ENCODE measurements around the gene TCAP.

DNA sequence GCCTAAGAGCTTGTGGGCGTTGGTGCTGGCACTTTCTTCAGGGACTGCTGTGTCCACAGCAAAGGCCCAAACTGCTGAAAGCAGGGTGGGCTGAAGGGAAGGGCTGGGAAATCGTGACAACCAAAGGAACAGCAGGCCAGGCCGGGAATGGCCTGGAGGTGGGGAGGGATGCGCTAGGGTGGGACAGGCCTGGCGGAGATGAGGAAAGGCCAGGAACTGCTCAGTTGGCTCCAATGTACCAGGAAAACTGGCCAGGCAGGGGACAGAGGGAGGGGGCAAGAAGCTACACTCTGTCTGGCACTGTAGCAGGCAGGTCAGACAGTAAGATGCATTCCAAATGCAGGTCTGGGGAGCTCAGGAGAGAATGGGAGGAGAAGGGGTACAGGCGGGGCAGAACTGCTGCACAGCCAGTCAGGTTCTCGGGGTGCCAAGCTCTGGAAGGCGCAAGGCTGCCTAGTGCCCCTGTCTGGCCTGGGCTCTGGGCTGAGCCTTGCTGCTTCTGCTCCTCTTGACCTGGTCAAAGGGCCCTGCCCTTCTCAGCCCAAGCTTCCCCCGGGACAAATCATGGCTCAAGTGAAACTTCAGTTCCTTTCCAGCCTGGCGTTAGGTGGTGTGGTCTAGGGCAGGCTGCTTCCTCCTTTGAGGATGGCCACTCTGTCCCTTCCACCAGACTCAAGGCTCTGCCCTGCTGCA is 10.4 kb downstream of the TCAP start:
- TF ChIP-seq, protein P1, sequence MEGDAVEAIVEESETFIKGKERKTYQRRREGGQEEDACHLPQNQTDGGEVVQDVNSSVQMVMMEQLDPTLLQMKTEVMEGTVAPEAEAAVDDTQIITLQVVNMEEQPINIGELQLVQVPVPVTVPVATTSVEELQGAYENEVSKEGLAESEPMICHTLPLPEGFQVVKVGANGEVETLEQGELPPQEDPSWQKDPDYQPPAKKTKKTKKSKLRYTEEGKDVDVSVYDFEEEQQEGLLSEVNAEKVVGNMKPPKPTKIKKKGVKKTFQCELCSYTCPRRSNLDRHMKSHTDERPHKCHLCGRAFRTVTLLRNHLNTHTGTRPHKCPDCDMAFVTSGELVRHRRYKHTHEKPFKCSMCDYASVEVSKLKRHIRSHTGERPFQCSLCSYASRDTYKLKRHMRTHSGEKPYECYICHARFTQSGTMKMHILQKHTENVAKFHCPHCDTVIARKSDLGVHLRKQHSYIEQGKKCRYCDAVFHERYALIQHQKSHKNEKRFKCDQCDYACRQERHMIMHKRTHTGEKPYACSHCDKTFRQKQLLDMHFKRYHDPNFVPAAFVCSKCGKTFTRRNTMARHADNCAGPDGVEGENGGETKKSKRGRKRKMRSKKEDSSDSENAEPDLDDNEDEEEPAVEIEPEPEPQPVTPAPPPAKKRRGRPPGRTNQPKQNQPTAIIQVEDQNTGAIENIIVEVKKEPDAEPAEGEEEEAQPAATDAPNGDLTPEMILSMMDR (optimal IDR thresholded peaks at IDR 0.05 in 1 of 3, IDR thresholded peaks at IDR 0.05 in 1 of 3, conservative IDR thresholded peaks at IDR 0.05 in 1 of 3; ENCODE audit: extremely low read depth in 1 of 3, insufficient read depth in 2 of 3, low read length in 3 of 3): no peak
- TF ChIP-seq EZH2 (IDR thresholded peaks at IDR 0.05; ENCODE audit: low read length): no peak

Measured in keratinocyte (primary cell).